ENCODE measurements around the gene PPP1CA. TPM values are rescaled to one million over a fixed set of nuclear protein-coding genes. Genes with fewer than 3 reads are reported as not detected.
A peak's percentile ranks its signal among the peaks of the same experiment; 100 is the strongest.

PPP1CA gene
- polyA plus RNA-seq, 1 donor = 112 TPM

GRCh38 chr11:67393990-67394389, 7.7 kb downstream of the PPP1CA start:
- H3K4me3 ChIP-seq (ENCODE audit: low read length) = no peak overlapping the region
- peaks cover 15% of the 10 kb centered on the region for H3K4me1 ChIP-seq (ENCODE audit: control insufficient read depth, insufficient read depth, low read length)
- no peak for DNase-seq
- WGBS (ENCODE audit: insufficient coverage, low lambda C conversion rate) = no CpG with 5 or more reads among the region's 5 CpGs
- peaks cover 47% of the 10 kb centered on the region for H3K36me3 ChIP-seq (ENCODE audit: control insufficient read depth, insufficient read depth, low read length)
- H3K9me3 ChIP-seq (ENCODE audit: control insufficient read depth, low read depth, low read length) = peaks cover 2% of the 10 kb centered on the region
- H3K27me3 ChIP-seq (ENCODE audit: control insufficient read depth, insufficient read depth, low read length) = no peaks in the 10 kb centered on the region
- H3K27ac ChIP-seq (ENCODE audit: low read length) = no peak overlapping the region

DNA sequence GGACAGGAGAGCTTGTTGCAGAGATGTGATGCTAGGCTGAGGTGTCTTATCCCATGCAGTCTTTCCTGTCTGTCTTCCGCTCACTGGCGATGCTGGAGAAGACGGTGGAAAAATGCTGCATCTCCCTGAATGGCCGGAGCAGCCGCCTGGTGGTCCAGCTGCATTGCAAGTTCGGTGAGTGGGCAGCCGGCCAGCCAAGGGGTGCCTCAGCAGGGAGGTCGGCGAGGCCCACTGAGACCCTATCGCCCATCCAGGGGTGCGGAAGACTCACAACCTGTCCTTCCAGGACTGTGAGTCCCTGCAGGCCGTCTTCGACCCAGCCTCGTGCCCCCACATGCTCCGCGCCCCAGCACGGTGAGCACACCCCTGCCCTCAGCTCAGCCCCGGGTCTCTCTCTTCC, 8.2 kb downstream of the PPP1CA start:
- Histone ChIP-seq H3K4me3 (ENCODE audit: low read length) (no peak overlapping the region), H3K4me1 (ENCODE audit: control insufficient read depth, insufficient read depth, low read length) (peaks cover 15% of the 10 kb centered on the region), H3K36me3 (ENCODE audit: control insufficient read depth, insufficient read depth, low read length) (peaks cover 41% of the 10 kb centered on the region), H3K27ac (ENCODE audit: low read length) (no peak overlapping the region), H3K9me3 (ENCODE audit: control insufficient read depth, low read depth, low read length) (peaks cover 2% of the 10 kb centered on the region), H3K27me3 (ENCODE audit: control insufficient read depth, insufficient read depth, low read length) (no peaks in the 10 kb centered on the region)
- no peak for DNase-seq
- no CpG with 5 or more reads among the region's 18 CpGs for WGBS (ENCODE audit: insufficient coverage, low lambda C conversion rate)

- no CpG with 5 or more reads among the region's 31 CpGs for WGBS (ENCODE audit: insufficient coverage, low lambda C conversion rate)
Observed at GRCh38 chr11:67392183-67392715, 9.4 kb downstream of the PPP1CA start.

GRCh38 chr11:67391304-67392182, 10.1 kb downstream of the PPP1CA start, which contains the start of gene RAD9A:
Gene RAD9A, plus strand, starts transcription at chr11:67391986. Its CDS starts 59 bp downstream, at chr11:67392045.
- Histone ChIP-seq H3K4me1 (ENCODE audit: control insufficient read depth, insufficient read depth, low read length) (peaks cover 15% of the 10 kb centered on the region), H3K9me3 (ENCODE audit: control insufficient read depth, low read depth, low read length) (peaks cover 2% of the 10 kb centered on the region), H3K36me3 (ENCODE audit: control insufficient read depth, insufficient read depth, low read length) (peaks cover 23% of the 10 kb centered on the region), H3K27ac (ENCODE audit: low read length) (peak within 1 kb of the TSS; percentile 90), H3K4me3 (ENCODE audit: low read length) (peak within 1 kb of the TSS; percentile 89), H3K27me3 (ENCODE audit: control insufficient read depth, insufficient read depth, low read length) (no peaks in the 10 kb centered on the region)
- peak; percentile 97 for DNase-seq
- WGBS (ENCODE audit: insufficient coverage, low lambda C conversion rate) = no CpG with 5 or more reads among the region's 75 CpGs

More at GRCh38 chr11:67392183-67392715, 9.4 kb downstream of the PPP1CA start:
- Histone ChIP-seq H3K4me1 (ENCODE audit: control insufficient read depth, insufficient read depth, low read length) (peaks cover 15% of the 10 kb centered on the region), H3K27me3 (ENCODE audit: control insufficient read depth, insufficient read depth, low read length) (no peaks in the 10 kb centered on the region), H3K4me3 (ENCODE audit: low read length) (peak overlapping the region; percentile 89), H3K9me3 (ENCODE audit: control insufficient read depth, low read depth, low read length) (peaks cover 2% of the 10 kb centered on the region), H3K27ac (ENCODE audit: low read length) (peak overlapping the region; percentile 49), H3K36me3 (ENCODE audit: control insufficient read depth, insufficient read depth, low read length) (peaks cover 29% of the 10 kb centered on the region)
- no peak for DNase-seq

GRCh38 chr11:67390947-67391303, 10.7 kb downstream of the PPP1CA start:
- Histone ChIP-seq H3K4me3 (ENCODE audit: low read length) (peak overlapping the region; percentile 89), H3K36me3 (ENCODE audit: control insufficient read depth, insufficient read depth, low read length) (peaks cover 17% of the 10 kb centered on the region), H3K27ac (ENCODE audit: low read length) (peak overlapping the region; percentile 90), H3K9me3 (ENCODE audit: control insufficient read depth, low read depth, low read length) (peaks cover 2% of the 10 kb centered on the region), H3K27me3 (ENCODE audit: control insufficient read depth, insufficient read depth, low read length) (no peaks in the 10 kb centered on the region), H3K4me1 (ENCODE audit: control insufficient read depth, insufficient read depth, low read length) (peaks cover 15% of the 10 kb centered on the region)
- no CpG with 5 or more reads among the region's 15 CpGs for WGBS (ENCODE audit: insufficient coverage, low lambda C conversion rate)
- no peak for DNase-seq

- H3K27me3 ChIP-seq (ENCODE audit: control insufficient read depth, insufficient read depth, low read length) = no peaks in the 10 kb centered on the region
- peaks cover 15% of the 10 kb centered on the region for H3K4me1 ChIP-seq (ENCODE audit: control insufficient read depth, insufficient read depth, low read length)
- H3K27ac ChIP-seq (ENCODE audit: low read length) = no peak overlapping the region
- H3K36me3 ChIP-seq (ENCODE audit: control insufficient read depth, insufficient read depth, low read length) = peaks cover 9% of the 10 kb centered on the region
- no peak overlapping the region for H3K4me3 ChIP-seq (ENCODE audit: low read length)
- peaks cover 2% of the 10 kb centered on the region for H3K9me3 ChIP-seq (ENCODE audit: control insufficient read depth, low read depth, low read length)
- no CpG with 5 or more reads among the region's 6 CpGs for WGBS (ENCODE audit: insufficient coverage, low lambda C conversion rate)
- peak in 1 of 2 donors; percentile 43 for DNase-seq
Observed at GRCh38 chr11:67389477-67389876, 12.2 kb downstream of the PPP1CA start.

DNA sequence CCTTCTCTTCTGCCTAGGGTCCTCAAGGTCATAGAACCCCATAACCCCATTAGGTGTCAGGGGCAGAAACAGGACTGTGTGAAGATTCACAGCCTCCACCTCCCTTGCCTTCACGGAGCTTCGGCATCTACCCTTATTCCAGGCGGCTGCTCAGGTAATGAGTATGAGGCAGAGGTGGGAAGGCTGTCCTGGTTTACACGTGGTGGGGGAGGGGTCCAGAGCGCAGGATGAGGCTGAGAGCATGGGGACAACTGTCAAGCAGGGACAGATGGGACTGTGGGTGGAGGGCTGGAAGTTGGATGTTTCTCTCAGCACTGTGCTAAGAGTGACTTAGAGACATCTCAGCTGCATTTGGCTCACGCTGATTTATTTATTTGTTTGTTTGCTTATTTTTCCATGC, 14.1 kb downstream of the PPP1CA start:
- Histone ChIP-seq H3K27ac (ENCODE audit: low read length) (no peak overlapping the region), H3K36me3 (ENCODE audit: control insufficient read depth, insufficient read depth, low read length) (no peaks in the 10 kb centered on the region), H3K4me1 (ENCODE audit: control insufficient read depth, insufficient read depth, low read length) (peaks cover 12% of the 10 kb centered on the region), H3K27me3 (ENCODE audit: control insufficient read depth, insufficient read depth, low read length) (no peaks in the 10 kb centered on the region), H3K4me3 (ENCODE audit: low read length) (no peak overlapping the region), H3K9me3 (ENCODE audit: control insufficient read depth, low read depth, low read length) (peaks cover 2% of the 10 kb centered on the region)
- no peak for DNase-seq
- WGBS (ENCODE audit: insufficient coverage, low lambda C conversion rate) = no CpG with 5 or more reads among the region's 6 CpGs

DNA sequence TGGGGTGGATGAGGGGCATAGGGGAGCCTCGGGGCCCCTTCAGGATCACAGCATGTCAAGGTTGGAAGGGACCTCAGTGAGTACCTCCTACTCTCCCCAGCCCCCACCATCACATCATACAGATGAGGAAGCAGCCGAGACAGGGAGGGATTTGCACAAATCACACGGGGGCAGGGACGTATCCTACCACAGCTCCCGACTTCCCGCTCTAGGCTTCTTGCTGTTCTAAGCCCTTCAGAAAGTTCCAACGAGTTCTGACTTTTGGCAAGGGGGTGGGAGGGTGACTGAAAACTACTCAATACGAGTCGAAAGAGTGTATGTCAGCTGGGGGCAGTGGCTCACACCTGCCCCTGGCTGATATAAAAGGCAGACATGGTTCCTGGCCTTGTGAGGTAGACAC, 14.6 kb downstream of the PPP1CA start:
- peaks cover 2% of the 10 kb centered on the region for H3K9me3 ChIP-seq (ENCODE audit: control insufficient read depth, low read depth, low read length)
- H3K27ac ChIP-seq (ENCODE audit: low read length) = no peak overlapping the region
- DNase-seq = no peak
- no peaks in the 10 kb centered on the region for H3K36me3 ChIP-seq (ENCODE audit: control insufficient read depth, insufficient read depth, low read length)
- no CpG with 5 or more reads among the region's 9 CpGs for WGBS (ENCODE audit: insufficient coverage, low lambda C conversion rate)
- no peaks in the 10 kb centered on the region for H3K27me3 ChIP-seq (ENCODE audit: control insufficient read depth, insufficient read depth, low read length)
- H3K4me1 ChIP-seq (ENCODE audit: control insufficient read depth, insufficient read depth, low read length) = peaks cover 13% of the 10 kb centered on the region
- no peak overlapping the region for H3K4me3 ChIP-seq (ENCODE audit: low read length)

GRCh38 chr11:67384851-67385366, 16.7 kb downstream of the PPP1CA start:
- Histone ChIP-seq H3K4me1 (ENCODE audit: control insufficient read depth, insufficient read depth, low read length) (peaks cover 5% of the 10 kb centered on the region), H3K9me3 (ENCODE audit: control insufficient read depth, low read depth, low read length) (no peaks in the 10 kb centered on the region), H3K27me3 (ENCODE audit: control insufficient read depth, insufficient read depth, low read length) (no peaks in the 10 kb centered on the region), H3K4me3 (ENCODE audit: low read length) (no peak overlapping the region), H3K27ac (ENCODE audit: low read length) (no peak overlapping the region), H3K36me3 (ENCODE audit: control insufficient read depth, insufficient read depth, low read length) (no peaks in the 10 kb centered on the region)
- WGBS (ENCODE audit: insufficient coverage, low lambda C conversion rate) = no CpG with 5 or more reads among the region's 3 CpGs
- DNase-seq = no peak

GRCh38 chr11:67382276-67383136, 19.2 kb downstream of the PPP1CA start:
- Histone ChIP-seq H3K4me3 (ENCODE audit: low read length) (no peak overlapping the region), H3K27me3 (ENCODE audit: control insufficient read depth, insufficient read depth, low read length) (no peaks in the 10 kb centered on the region), H3K9me3 (ENCODE audit: control insufficient read depth, low read depth, low read length) (no peaks in the 10 kb centered on the region), H3K4me1 (ENCODE audit: control insufficient read depth, insufficient read depth, low read length) (peaks cover 18% of the 10 kb centered on the region), H3K27ac (ENCODE audit: low read length) (no peak overlapping the region), H3K36me3 (ENCODE audit: control insufficient read depth, insufficient read depth, low read length) (no peaks in the 10 kb centered on the region)
- peak in 1 of 2 donors; percentile 59 for DNase-seq
- WGBS (ENCODE audit: insufficient coverage, low lambda C conversion rate) = no CpG with 5 or more reads among the region's 16 CpGs
